Right lobe of liver (tissue), 4 donors: ENCODE results near the gene ARVCF.

Experiments used
- POLR2A ChIP-seq: fragments of 450-650 bp; IDR thresholded peaks from one replicate; pipeline ENCODE4 v1.6.1; 2017; ENCODE audit warnings: antibody characterized with exemption, mild to moderate bottlenecking
- TF ChIP-seq, protein P1 (sequence below), 4 donors: fragments of 200-600 bp in 3 of 4; fragments of 450-650 bp in 1 of 4; IDR thresholded peaks; one replicate each; pipeline versions ENCODE4 v1.5.1 to v1.8.0; 2016 to 2022; ENCODE audit warnings: antibody characterized with exemption in 4 of 4, mild to moderate bottlenecking in 2 of 4
- donor health status: DM: no; HTN: no; CAD: no.
- donor health status: DM: no; HTN: no; CAD: no.
- donor health status: DM: no; HTN: yes; CAD: no.

- TF ChIP-seq, protein P1, sequence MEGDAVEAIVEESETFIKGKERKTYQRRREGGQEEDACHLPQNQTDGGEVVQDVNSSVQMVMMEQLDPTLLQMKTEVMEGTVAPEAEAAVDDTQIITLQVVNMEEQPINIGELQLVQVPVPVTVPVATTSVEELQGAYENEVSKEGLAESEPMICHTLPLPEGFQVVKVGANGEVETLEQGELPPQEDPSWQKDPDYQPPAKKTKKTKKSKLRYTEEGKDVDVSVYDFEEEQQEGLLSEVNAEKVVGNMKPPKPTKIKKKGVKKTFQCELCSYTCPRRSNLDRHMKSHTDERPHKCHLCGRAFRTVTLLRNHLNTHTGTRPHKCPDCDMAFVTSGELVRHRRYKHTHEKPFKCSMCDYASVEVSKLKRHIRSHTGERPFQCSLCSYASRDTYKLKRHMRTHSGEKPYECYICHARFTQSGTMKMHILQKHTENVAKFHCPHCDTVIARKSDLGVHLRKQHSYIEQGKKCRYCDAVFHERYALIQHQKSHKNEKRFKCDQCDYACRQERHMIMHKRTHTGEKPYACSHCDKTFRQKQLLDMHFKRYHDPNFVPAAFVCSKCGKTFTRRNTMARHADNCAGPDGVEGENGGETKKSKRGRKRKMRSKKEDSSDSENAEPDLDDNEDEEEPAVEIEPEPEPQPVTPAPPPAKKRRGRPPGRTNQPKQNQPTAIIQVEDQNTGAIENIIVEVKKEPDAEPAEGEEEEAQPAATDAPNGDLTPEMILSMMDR (IDR thresholded peaks at IDR 0.05) = no peak
- peak; percentile 8 for TF ChIP-seq POLR2A
These were observed 45.1 kb downstream of the ARVCF start for GRCh38 chr22:19971276-19972124.
